IMR-90 (cell line): ENCODE data around the gene FLNA. TPM values are rescaled to one million over a fixed set of nuclear protein-coding genes. Genes with fewer than 3 reads are reported as not detected.

Source experiments
- ATAC-seq: fragments of 200-7000 bp; cut with Tn5 transposase; 2 replicates; pipeline ENCODE4 v1.9.1; 2020; ENCODE audit warnings: low read depth, mild to moderate bottlenecking, moderate library complexity
- BruUV-seq: library from RNA; stranded (reverse); fragments of 400-500 nt; replicated peaks from 2 replicates; lab custom pipeline; 2021; lab: Mats Ljungman, UMichigan
- CTCF ChIA-PET: fragments of 300-600 bp; formaldehyde crosslinking; extraction: SDS; loops from one replicate; lab custom pipeline; 2021; ENCODE audit warnings: antibody characterized with exemption; lab: Yijun Ruan, JAX
- POLR2A ChIA-PET: fragments of 300-600 bp; sonication (Branson Sonifier 250); formaldehyde crosslinking; loops from one replicate; lab custom pipeline; 2022; ENCODE audit warnings: antibody characterized with exemption; ENCODE audit not compliant: unreplicated experiment; lab: Charles Lee
- DNase-seq: peaks from one replicate; pipeline ENCODE4 v3.0.0; 2013
- H2AFZ ChIP-seq: replicated peaks from 2 replicates; pipeline ENCODE3; 2013; ENCODE audit warnings: low read length, mild to moderate bottlenecking; ENCODE audit not compliant: poor library complexity
- H2AK5ac ChIP-seq: 2 replicates; pipeline ENCODE4 v1.6.1; 2013; ENCODE audit warnings: low read depth, low read length, inconsistent platforms
- H2AK9ac ChIP-seq: replicated peaks from 2 replicates; pipeline ENCODE3; 2013; ENCODE audit warnings: mild to moderate bottlenecking, low read depth, low read length, moderate library complexity; ENCODE audit not compliant: poor library complexity
- H2BK120ac ChIP-seq: 2 replicates; pipeline ENCODE4 v1.6.1; 2013; ENCODE audit warnings: low read depth, low read length, inconsistent platforms
- H2BK15ac ChIP-seq: 3 replicates; pipeline ENCODE4 v1.6.1; 2013; ENCODE audit warnings: low read depth, low read length, inconsistent platforms
- H2BK20ac ChIP-seq: 2 replicates; pipeline ENCODE4 v1.6.1; 2013; ENCODE audit warnings: low read depth, mild to moderate bottlenecking, inconsistent platforms, low read length, moderate library complexity
- H2BK5ac ChIP-seq: 2 replicates; pipeline ENCODE4 v1.6.1; 2013; ENCODE audit warnings: mild to moderate bottlenecking, low read depth, low read length, inconsistent platforms; ENCODE audit not compliant: poor library complexity, severe bottlenecking
- H3K14ac ChIP-seq: replicated peaks from 2 replicates; pipeline ENCODE4 v1.6.1; 2013; ENCODE audit warnings: low read depth, low read length, inconsistent platforms
- H3K18ac ChIP-seq: 2 replicates; pipeline ENCODE4 v1.6.1; 2013; ENCODE audit warnings: low read depth, low read length, control low read depth
- H3K23ac ChIP-seq: 2 replicates; pipeline ENCODE4 v1.6.1; 2013; ENCODE audit warnings: low read depth, low read length, inconsistent platforms
- H3K27ac ChIP-seq: 2 replicates; pipeline ENCODE4 v1.5.1; 2013; ENCODE audit warnings: mild to moderate bottlenecking, control low read depth, low read length; ENCODE audit not compliant: insufficient read depth
- H3K27me3 ChIP-seq: 2 replicates; pipeline ENCODE4 v1.6.1; 2013; ENCODE audit warnings: low read length; ENCODE audit not compliant: control insufficient read depth, insufficient read depth
- H3K36me3 ChIP-seq: 2 replicates; pipeline ENCODE4 v1.6.1; 2013; ENCODE audit warnings: low read length, mixed read lengths; ENCODE audit not compliant: control insufficient read depth, insufficient read depth
- H3K4ac ChIP-seq: 2 replicates; pipeline ENCODE4 v1.6.1; 2013; ENCODE audit warnings: low read depth, low read length, inconsistent platforms
- H3K4me1 ChIP-seq: 2 replicates; pipeline ENCODE4 v1.6.1; 2013; ENCODE audit warnings: low read length, mixed read lengths; ENCODE audit not compliant: control insufficient read depth, insufficient read depth
- H3K4me2 ChIP-seq: 2 replicates; pipeline ENCODE4 v1.6.1; 2013; ENCODE audit warnings: low read depth, mild to moderate bottlenecking, control low read depth, low read length, moderate library complexity
- H3K4me3 ChIP-seq: 2 replicates; pipeline ENCODE4 v1.5.1; 2013; ENCODE audit warnings: low read depth, mild to moderate bottlenecking, control low read depth, low read length, moderate library complexity; ENCODE audit not compliant: insufficient read depth
- H3K56ac ChIP-seq: 2 replicates; pipeline ENCODE4 v1.6.1; 2013; ENCODE audit warnings: low read length, inconsistent platforms; ENCODE audit not compliant: insufficient read depth; ENCODE audit errors: extremely low read depth
- H3K79me1 ChIP-seq, 2 experiments: 2 replicates each; pipeline ENCODE4 v1.6.1; 2013; ENCODE audit warnings: low read length in 2 of 2, inconsistent platforms in 1 of 2, low read depth in 1 of 2
- H3K9ac ChIP-seq: 2 replicates; pipeline ENCODE4 v1.6.1; 2013; ENCODE audit warnings: low read depth, low read length, control low read depth
- H3K9me1 ChIP-seq: 2 replicates; pipeline ENCODE4 v1.6.1; 2013; ENCODE audit warnings: low read length, inconsistent platforms; ENCODE audit not compliant: insufficient read depth
- H3K9me3 ChIP-seq: 2 replicates; pipeline ENCODE4 v1.6.1; 2013; ENCODE audit warnings: low read length; ENCODE audit not compliant: control insufficient read depth, insufficient read depth
- H4K20me1 ChIP-seq: 2 replicates; pipeline ENCODE4 v1.6.1; 2013; ENCODE audit warnings: low read length, inconsistent platforms; ENCODE audit not compliant: insufficient read depth
- H4K5ac ChIP-seq: 2 replicates; pipeline ENCODE4 v1.6.1; 2013; ENCODE audit warnings: mild to moderate bottlenecking, low read depth, low read length, control low read depth
- H4K8ac ChIP-seq, 2 experiments: 2 replicates each; pipeline ENCODE4 v1.6.1; 2013; ENCODE audit warnings: low read depth in 2 of 2, low read length in 2 of 2, control low read depth in 1 of 2, inconsistent platforms in 1 of 2
- H4K91ac ChIP-seq: 2 replicates; pipeline ENCODE4 v1.6.1; 2013; ENCODE audit warnings: low read depth, low read length, inconsistent platforms; ENCODE audit not compliant: insufficient read depth
- BHLHE40 ChIP-seq: fragments of 150-350 bp; IDR thresholded peaks from 2 replicates; pipeline ENCODE4 v1.6.1; 2016; ENCODE audit warnings: mild to moderate bottlenecking, low read depth, low read length
- CEBPB ChIP-seq: IDR thresholded peaks from 2 replicates; pipeline ENCODE4 v1.6.1; 2012; ENCODE audit warnings: low read depth, low read length, improper control_type of control experiment
- CHD1 ChIP-seq: IDR thresholded peaks from 2 replicates; pipeline ENCODE4 v1.6.1; 2012; ENCODE audit warnings: low read depth, low read length, improper control_type of control experiment
- CTCF ChIP-seq: conservative IDR thresholded peaks from 2 replicates; pipeline ENCODE4 v1.5.1; 2012; ENCODE audit warnings: mild to moderate bottlenecking, low read depth, low read length, improper control_type of control experiment
- ELK1 ChIP-seq: fragments of 150-350 bp; IDR thresholded peaks from 2 replicates; pipeline ENCODE4 v1.6.1; 2016; ENCODE audit warnings: low read depth, mild to moderate bottlenecking, low read length, moderate library complexity, borderline replicate concordance
- FOS ChIP-seq: fragments of 150-350 bp; IDR thresholded peaks from 2 replicates; pipeline ENCODE4 v1.6.1; 2016; ENCODE audit warnings: low read depth, low read length
- MAFK ChIP-seq: IDR thresholded peaks from 2 replicates; pipeline ENCODE4 v1.6.1; 2012; ENCODE audit warnings: low read depth, low read length, improper control_type of control experiment
- MAZ ChIP-seq: IDR thresholded peaks from 2 replicates; pipeline ENCODE4 v1.6.1; 2012; ENCODE audit warnings: low read depth, mild to moderate bottlenecking, low read length, improper control_type of control experiment, moderate library complexity, borderline replicate concordance
- MXI1 ChIP-seq: IDR thresholded peaks from 2 replicates; pipeline ENCODE4 v1.6.1; 2012; ENCODE audit warnings: low read depth, mild to moderate bottlenecking, low read length, moderate library complexity, borderline replicate concordance
- NFE2L2 ChIP-seq: fragments of 150-350 bp; IDR thresholded peaks from 2 replicates; pipeline ENCODE4 v1.6.1; 2016; ENCODE audit warnings: low read depth, mild to moderate bottlenecking, low read length
- POLR2A ChIP-seq: IDR thresholded peaks from 2 replicates; pipeline ENCODE4 v1.6.1; 2012; ENCODE audit warnings: mild to moderate bottlenecking, low read depth, low read length
- RAD21 ChIP-seq: IDR thresholded peaks from 2 replicates; pipeline ENCODE4 v1.6.1; 2012; ENCODE audit warnings: low read length, improper control_type of control experiment
- RCOR1 ChIP-seq: IDR thresholded peaks from 2 replicates; pipeline ENCODE4 v1.6.1; 2012; ENCODE audit warnings: mild to moderate bottlenecking, low read length, improper control_type of control experiment; ENCODE audit not compliant: insufficient replicate concordance
- RFX5 ChIP-seq: IDR thresholded peaks from 2 replicates; pipeline ENCODE4 v1.8.0; 2012; ENCODE audit warnings: low read depth, mild to moderate bottlenecking, low read length, moderate library complexity
- SMC3 ChIP-seq: fragments of 150-350 bp; IDR thresholded peaks from 2 replicates; pipeline ENCODE4 v1.6.1; 2016; ENCODE audit warnings: low read depth, mild to moderate bottlenecking, antibody characterized with exemption, low read length, moderate library complexity
- USF2 ChIP-seq: fragments of 150-350 bp; IDR thresholded peaks from 2 replicates; pipeline ENCODE4 v1.6.1; 2017; ENCODE audit warnings: mild to moderate bottlenecking, antibody characterized with exemption, low read length, low read depth
- WGBS, 2 experiments: methylation state at CpG; one replicate each; pipeline versions ENCODE4 v1.1.5 to v1.1.7; 2013; ENCODE audit warnings: missing lambda C conversion rate in 2 of 2; ENCODE audit not compliant: insufficient read length in 1 of 2; ENCODE audit errors: extremely low coverage in 2 of 2; 5-methylcytosine and 5-hydroxymethylcytosine counted together
- dilution Hi-C: fragments of 300-500 bp; cut with HindIII; formaldehyde crosslinking; loops from one replicate; pipeline ENCODE4 v1.14.3; 2018; ENCODE audit warnings: low sequenced_read_pairs; ENCODE audit not compliant: unreplicated experiment
- in situ Hi-C: fragments of 300-500 bp; cut with MboI; formaldehyde crosslinking; loops from 3 replicates; pipeline ENCODE4 v1.14.3; 2019; ENCODE audit warnings: low sequenced_read_pairs, inconsistent platforms, mixed read lengths
- intact Hi-C: fragments of 100-400 bp; cut with micrococcal nuclease; formaldehyde crosslinking; loops from 2 replicates; pipeline ENCODE4 v1.10.0; 2022
- polyA plus RNA-seq, 3 experiments: library from polyadenylated mRNA; depleted of rRNA; stranded (reverse); fragments of >200 nt; gene quantifications; 2 replicates each; pipeline ENCODE4 v1.2.3, GENCODE V29; 2012; ENCODE audit warnings: low replicate concordance in 1 of 3
- total RNA-seq: library from RNA; depleted of rRNA; stranded (reverse); fragments of >200 nt; gene quantifications from 2 replicates; pipeline ENCODE4 v1.2.3, GENCODE V29; 2012

FLNA gene
- total and polyA plus RNA-seq, 2 of the 4 experiments (the other 2 are of a cell fraction) = 1,356 to 1,357 TPM

GRCh38 chrX:154412468-154412867 is 38.0 kb upstream of the FLNA start:
- Histone ChIP-seq H3K9me1 (peaks cover 3% of the 10 kb centered on the region; the same call in 1 of the 2 replicates), H3K18ac (no peak overlapping the region), H3K14ac (peak overlapping the region; percentile 59; the same call in 1 of the 2 replicates), H3K36me3 (peaks cover 5% of the 10 kb centered on the region), H3K79me1 (peaks cover 6 to 26% of the 10 kb centered on the region in 2 experiments; a peak in 3 of 4 replicates), H4K91ac (peak overlapping the region; percentile 10; the same call in 1 of the 2 replicates), H4K8ac (peak overlapping the region; percentile 69), H3K9me3 (no peaks in the 10 kb centered on the region), H3K56ac (no peak overlapping the region), H3K4ac (peak overlapping the region; percentile 57), H2BK20ac (no peak overlapping the region), H3K4me1 (peaks cover 4% of the 10 kb centered on the region), H3K23ac (peak overlapping the region; percentile 34; the same call in 1 of the 2 replicates), H3K9ac (peak overlapping the region; percentile 71), H2AK9ac (peak overlapping the region; percentile 75), H2BK120ac (no peak overlapping the region), H4K5ac (no peak overlapping the region; the same call in 1 of the 2 replicates), H4K20me1 (no peaks in the 10 kb centered on the region), H3K4me3 (peak overlapping the region; percentile 94), H3K27me3 (no peaks in the 10 kb centered on the region), H2AFZ (peak overlapping the region; percentile 95), H2BK15ac (no peak overlapping the region), H3K4me2 (peak overlapping the region; percentile 57), H3K27ac (no peak overlapping the region; the same call in 1 of the 2 replicates), H2BK5ac (no peak overlapping the region), H2AK5ac (peak overlapping the region; percentile 57; the same call in 1 of the 2 replicates)
- intact Hi-C loops = loop anchor here (5.0 kb wide), 1 partner anchor 120 kb away; no protein-coding TSS in a partner anchor
- 63% methylated on average over 3 of the region's 4 CpGs; no CpG with 5 or more reads in 1 of the 2 experiments for WGBS, 2 experiments
- dilution Hi-C loops = no loop called here
- TF ChIP-seq POLR2A = no peak
- TF ChIP-seq MAFK = no peak
- TF ChIP-seq SMC3 = no peak
- no peak for TF ChIP-seq MXI1
- no peak for TF ChIP-seq NFE2L2
- no peak for TF ChIP-seq ELK1
- TF ChIP-seq RAD21 = no peak
- TF ChIP-seq MAZ = no peak
- TF ChIP-seq RCOR1 = no peak
- TF ChIP-seq RFX5 = no peak
- TF ChIP-seq FOS = no peak
- TF ChIP-seq CHD1 = no peak
- TF ChIP-seq BHLHE40 = no peak
- TF ChIP-seq CTCF = no peak
- TF ChIP-seq CEBPB = no peak
- no peak for TF ChIP-seq USF2
- in situ Hi-C loops = no loop called here
- DNase-seq = no peak
- no TSS peak for BruUV-seq
- ChIA-PET CTCF (no interaction called here), POLR2A (no interaction called here)
- no peak for ATAC-seq
